Measurements from ENCODE around the gene RGS6.

DNA sequence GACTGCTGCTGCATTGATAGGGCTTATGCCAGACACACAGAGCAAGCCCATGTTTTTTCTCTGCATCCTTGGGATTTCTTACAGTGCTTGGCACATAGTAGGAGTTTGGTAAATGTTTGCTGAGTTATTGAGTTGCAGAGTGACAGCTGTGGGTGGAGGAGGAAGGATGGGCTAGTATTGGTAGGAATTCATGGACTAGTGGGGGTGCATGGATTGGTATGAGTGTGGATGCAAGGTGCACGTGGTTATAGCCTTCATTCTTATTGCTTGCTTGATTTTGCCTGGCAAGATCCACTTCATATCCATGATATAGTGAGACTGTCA is 11.4 kb downstream of the RGS6 start:
- TF ChIP-seq, protein P1, sequence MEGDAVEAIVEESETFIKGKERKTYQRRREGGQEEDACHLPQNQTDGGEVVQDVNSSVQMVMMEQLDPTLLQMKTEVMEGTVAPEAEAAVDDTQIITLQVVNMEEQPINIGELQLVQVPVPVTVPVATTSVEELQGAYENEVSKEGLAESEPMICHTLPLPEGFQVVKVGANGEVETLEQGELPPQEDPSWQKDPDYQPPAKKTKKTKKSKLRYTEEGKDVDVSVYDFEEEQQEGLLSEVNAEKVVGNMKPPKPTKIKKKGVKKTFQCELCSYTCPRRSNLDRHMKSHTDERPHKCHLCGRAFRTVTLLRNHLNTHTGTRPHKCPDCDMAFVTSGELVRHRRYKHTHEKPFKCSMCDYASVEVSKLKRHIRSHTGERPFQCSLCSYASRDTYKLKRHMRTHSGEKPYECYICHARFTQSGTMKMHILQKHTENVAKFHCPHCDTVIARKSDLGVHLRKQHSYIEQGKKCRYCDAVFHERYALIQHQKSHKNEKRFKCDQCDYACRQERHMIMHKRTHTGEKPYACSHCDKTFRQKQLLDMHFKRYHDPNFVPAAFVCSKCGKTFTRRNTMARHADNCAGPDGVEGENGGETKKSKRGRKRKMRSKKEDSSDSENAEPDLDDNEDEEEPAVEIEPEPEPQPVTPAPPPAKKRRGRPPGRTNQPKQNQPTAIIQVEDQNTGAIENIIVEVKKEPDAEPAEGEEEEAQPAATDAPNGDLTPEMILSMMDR (conservative IDR thresholded peaks at IDR 0.05), result no peak
- TF ChIP-seq ZFX (IDR thresholded peaks at IDR 0.05), result no peak
